GM21423 (cell line): ENCODE data around the gene PPP1CB.
"Not testable (repeated sequence)": the region's sequence is repeated elsewhere in the genome, so short reads cannot be mapped to it uniquely, and the experiment has no call there.

Source experiments
- ATAC-seq: cut with Tn5 transposase; IDR thresholded peaks from one replicate; pipeline ENCODE4 v1.9.1; 2021; ENCODE audit warnings: mild to moderate bottlenecking, moderate library complexity; ENCODE audit not compliant: unreplicated experiment

The PPP1CB gene

DNA sequence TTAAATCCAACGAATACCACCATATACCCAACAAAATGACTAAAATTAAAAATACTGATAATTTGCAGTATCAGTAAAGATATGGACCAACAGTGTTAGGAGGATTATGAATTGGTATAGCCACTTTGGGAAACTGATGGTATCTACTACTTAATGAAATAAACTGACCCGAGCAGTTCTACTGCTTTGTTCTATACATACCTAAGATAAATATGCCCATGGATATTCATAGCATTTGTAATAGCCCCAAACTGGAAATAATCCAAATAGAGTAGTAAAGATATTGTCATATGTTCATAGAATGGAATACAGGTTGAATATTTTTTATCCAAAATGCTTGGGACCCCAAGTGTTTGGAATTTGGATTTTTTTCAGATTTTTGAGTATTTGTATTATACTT, 20.7 kb downstream of the PPP1CB start:
- no peak for ATAC-seq

DNA sequence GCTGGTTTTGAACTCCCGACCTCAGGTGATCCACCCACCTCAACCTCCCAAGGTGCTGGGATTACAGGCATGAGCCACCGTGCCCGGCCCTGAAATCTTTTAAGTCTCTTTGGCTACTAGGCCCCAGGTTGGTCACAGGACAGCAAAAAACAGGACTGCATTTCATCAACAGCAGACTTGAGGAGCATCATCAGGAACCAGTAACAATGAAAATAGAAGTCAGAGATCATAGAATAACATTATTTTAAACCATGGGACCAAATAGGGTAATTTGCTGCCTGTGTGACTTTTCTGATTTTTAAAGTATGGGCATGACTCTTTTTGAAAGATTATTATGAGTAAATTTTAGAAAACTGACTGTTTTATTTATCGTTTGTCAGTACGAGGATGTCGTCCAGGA, 24.8 kb downstream of the PPP1CB start:
- no peak for ATAC-seq

DNA sequence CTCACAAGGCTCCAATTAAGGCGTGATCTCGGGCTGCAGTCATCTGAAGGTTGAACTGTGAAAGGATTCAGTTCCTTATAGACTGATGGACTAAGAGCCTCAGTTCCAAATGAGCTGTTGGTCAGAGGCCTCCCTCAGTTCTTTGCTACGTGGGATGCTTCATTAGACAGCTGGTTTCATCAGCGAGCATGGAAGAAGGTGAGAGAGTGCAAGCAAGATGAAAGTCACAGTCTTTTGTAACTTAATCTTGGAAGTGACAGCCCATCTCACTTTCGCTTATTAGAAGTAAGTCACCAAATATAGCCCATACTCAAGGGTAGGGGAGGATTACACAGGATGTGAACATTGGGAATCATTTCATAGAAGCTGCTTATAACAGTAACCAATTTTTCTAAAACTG, 26.8 kb downstream of the PPP1CB start:
- ATAC-seq, result no peak

DNA sequence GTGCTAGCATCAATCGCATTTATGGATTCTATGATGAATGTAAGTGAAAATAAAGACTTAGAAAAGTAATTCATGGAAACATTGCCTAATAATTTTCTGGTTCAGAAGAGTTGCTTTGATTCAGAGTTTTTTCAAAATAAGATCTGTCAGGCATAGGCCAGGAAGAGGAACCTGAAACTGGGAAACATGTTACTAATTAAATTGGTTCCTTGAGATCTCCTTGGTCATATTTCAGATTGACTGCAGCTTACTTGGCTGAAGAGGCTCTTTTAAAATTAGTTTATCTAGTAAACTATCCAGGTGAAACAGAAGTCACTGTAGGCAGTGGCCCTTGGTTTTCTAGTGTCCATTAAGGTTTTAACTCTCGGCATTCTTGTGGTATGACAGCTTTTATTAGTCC, 27.4 kb downstream of the PPP1CB start:
- no peak for ATAC-seq

DNA sequence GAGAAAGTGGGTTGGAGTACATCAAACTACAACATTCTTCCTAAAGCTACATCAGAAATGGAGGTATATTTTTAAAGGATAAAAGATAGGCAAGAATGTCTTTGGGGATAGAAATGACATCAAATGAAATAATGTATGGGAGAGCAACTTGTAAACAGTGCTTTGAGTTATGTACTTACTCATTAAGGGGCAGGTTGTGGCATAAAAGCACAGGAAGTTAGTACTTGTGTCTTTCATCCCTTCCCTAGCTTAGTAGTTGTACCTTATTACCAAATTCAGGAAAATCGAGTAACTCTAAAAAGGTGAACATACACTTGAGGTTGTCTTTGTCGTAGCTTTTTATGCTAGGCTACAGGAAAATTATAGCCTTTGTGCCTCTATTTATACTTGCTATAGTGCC, 28.9 kb downstream of the PPP1CB start:
- ATAC-seq, result no peak

DNA sequence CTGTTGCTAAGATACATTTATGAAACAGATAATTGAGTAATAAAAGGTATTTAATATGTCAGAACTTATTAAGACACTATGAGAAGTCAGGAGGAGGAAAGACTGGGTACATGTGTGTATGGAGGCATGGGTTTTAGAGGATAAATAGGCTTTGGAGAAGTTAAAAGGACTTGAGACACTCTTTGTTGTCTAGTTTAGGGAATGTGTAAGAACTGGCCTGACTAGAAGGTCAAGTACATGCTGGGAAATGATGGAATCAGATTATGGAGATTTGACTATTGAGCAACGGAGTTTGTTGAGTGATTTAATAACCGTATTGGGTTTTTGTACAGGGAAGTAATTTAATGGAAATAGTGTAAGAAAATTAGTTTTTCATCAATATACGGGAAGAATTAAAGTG, 30.8 kb downstream of the PPP1CB start:
- ATAC-seq, result no peak

DNA sequence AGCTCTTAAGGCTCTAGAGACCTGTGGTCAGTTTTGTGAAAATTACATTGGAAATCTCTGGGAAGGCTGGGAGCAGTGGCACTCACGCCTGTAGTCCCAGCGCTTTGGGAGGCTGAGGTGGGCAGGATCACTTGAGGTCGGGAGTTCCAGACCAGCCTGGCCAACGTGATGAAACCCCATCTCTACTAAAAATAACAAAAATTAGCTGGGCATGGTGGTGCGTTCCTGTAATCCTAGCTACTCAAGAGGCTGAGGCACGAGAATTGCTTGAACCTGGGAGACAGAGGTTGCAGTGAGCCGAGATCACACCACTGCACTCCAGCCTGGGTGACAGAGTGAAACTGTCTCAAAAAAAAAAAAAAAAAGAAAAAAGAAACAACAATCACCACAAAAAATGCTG, 32.9 kb downstream of the PPP1CB start:
- ATAC-seq, result not testable (repeated sequence)

DNA sequence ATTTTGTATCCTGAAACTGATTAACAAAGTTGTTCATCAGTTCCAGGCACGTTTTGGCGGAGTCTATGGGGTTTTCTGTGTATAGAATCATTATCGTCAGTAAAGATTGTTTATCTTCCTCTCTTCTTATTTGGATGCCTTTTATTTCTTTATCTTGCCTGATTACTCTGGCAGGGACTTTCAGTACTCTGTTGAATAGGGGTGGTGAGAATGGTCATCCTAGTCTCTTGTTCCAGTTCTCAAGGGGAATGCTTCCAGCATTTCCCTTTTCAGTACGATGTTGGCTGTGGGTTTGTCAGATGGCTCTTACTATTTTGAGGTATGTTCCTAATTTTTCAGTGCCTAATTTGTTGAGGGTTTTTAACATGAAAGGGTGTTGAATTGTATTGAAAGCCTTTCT, 45.0 kb downstream of the PPP1CB start:
- ATAC-seq, result no peak

DNA sequence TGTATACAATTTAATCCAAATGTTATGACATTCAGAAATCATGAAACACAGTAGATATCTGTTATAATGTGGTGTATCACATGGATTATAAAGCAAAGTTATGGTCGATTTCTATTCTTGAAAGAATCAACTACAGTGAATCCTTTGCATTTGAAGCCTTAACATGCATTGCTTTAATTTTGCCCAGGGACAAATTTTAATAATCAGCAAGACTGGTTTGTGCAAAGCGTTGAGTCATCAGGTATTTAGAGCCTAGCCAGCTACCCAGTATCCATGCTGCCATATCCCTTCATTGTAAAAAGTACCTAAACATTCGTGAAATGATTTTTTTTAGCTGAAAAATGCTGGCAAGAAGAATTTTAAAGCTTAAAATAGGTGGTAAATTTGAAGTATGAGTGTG, 50.1 kb downstream of the PPP1CB start:
- no peak for ATAC-seq

DNA sequence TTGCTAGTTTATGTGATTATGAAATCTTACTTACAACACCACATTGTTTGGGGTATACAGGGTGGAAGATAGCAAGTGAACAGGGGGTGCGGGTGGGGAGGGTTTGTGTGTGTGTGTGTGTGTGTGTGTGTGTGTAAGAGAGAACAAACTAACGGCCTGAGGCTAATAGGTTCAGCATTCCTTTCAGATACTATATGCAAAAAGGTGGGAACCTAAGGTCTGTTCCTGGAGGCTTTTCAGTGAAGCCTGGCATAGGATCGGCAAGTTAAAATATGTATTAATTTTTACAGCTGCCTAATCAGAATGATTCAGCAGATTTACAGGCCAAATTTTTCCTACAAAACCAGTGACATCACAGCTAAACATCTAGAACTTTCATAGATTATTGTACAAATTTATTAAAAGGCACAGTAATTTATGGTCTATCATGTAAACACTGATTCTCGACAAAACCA, 51.4 kb downstream of the PPP1CB start:
- no peak for ATAC-seq

DNA sequence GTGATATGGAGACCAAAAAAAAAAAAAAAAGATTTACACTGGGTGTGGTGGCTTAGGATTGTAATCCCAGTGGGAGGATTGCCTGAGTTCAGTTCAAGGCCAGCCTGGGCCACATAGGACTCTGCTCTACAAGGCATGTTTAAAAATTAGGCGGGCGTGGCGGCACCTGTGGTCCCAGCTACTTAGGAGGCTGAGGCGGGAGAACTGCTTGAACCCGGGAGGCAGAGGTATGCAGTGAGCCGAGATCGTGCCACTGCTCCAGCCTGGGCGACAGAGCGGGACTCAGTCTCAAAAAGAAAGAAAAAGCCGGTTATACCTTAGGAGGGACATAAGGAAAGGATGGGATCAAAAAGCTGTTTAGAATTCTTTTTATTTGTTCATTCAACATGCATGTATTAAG, 58.3 kb downstream of the PPP1CB start:
- no peak for ATAC-seq

DNA sequence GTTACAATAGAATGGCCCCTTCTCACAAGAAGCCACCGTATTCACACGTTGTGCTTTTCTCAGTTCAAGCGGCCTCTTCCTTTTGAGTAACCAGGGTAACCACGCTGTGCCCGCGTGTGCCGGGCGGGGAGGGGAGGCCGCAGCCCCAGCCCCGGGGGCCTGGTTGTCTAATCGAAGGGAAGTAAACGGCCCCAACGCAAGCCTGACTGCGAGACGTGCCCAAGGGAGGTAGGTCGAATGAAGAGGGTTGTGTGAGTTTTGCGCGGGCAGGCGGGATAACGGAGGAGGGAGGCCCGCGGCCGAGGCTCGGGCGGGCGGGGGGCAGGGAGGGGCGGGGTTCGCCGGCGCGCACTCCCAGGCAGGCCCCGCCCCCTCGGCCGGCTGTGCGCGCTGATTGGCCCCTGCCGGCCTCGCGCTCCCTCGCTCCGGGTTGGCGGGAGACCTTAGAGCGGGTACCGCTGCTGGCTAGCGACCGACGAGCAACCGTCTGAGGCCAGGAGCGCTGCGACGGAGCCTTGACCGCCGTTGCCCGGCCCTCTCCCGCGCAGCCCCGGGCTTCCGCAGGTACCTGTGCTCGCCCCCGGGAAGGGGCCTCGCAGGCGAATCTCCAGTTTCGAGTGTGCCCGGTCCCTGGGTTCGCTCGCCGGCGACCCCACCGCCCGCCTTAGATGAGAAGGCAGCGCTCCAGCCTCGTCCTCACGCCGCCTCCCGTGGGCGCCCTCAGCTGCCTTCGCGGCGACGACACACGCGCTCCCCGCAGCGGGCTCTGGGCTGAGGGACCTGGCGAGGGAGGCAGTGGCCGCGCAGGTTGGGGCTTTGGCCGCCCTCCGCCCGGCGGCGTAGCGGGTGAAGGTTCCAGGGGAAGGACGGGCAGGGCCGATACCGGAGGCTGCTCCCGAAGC, 59.0 kb downstream of the PPP1CB start, which contains the start of gene SPDYA:
Gene SPDYA, plus strand, starts transcription at position 451 of the 902 bp plus-strand sequence. CDS start 5,181 bp downstream, outside the sequence.
- peak; percentile 87 for ATAC-seq

DNA sequence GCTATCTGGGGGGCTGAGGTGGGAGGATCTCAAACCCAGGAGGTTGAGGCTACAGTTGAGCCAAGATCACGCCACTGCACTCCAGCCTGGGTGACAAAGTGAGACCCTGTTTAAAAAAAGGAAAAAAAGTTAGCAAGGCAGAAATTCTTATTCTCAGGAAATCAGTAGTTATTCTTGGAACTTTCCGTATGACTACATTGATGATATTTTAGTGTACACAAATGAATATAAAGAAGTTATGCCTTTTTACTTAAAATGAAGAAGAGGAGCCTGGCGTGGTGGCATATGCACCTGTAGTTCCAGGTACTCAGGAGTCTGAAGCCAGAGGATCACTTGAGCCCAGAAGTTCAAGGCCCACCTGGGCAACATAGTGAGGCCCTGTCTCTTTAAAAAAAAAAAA, 66.4 kb downstream of the PPP1CB start:
- ATAC-seq, result no peak

DNA sequence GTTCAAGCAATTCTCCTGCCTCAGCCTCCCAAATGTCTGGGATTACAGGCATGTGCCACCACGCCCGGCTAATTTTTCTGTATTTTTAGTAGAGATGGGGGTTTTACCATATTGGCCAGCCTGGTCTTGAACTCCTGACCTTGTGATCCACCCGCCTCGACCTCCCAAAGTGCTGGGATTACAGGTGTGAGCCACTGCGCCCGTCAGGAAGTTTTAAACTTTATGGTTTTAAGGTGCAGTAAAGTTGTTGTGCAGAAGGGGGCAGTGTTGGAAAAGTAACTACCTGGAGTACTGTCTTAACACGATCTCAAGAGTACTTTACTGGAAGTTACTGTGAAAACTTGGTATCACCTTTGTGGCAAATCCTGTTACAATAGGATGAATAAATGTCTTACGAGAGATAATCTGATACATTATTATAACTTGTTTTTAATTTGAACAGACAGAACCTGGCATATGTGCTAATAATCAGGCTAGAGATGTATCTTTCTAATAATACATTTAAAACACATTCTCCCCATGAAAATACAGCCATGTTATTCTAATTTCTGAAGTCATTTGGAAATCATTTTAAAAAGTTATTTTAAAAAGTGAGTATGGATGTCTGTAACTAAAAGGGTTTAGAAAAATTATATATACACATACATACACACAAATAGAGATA, 69.8 kb downstream of the PPP1CB start:
- no peak for ATAC-seq

DNA sequence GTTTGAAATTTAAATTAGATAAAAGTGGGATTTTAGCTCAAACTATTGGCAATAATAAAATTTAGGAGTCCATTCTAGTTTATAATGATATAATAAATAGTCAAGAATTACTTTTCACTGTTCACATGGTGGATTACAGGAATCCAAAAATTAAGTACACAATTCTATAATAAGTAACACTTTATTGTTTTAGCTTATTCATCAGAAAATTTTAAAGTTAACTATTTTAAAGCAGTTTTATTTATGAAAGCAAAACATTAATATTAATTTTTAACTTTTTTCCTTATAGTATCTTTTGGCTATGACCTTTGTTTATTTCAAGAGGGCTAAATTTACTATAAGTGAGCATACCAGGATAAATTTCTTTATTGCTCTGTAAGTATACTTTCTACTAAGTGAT, 70.4 kb downstream of the PPP1CB start:
- ATAC-seq, result no peak

DNA sequence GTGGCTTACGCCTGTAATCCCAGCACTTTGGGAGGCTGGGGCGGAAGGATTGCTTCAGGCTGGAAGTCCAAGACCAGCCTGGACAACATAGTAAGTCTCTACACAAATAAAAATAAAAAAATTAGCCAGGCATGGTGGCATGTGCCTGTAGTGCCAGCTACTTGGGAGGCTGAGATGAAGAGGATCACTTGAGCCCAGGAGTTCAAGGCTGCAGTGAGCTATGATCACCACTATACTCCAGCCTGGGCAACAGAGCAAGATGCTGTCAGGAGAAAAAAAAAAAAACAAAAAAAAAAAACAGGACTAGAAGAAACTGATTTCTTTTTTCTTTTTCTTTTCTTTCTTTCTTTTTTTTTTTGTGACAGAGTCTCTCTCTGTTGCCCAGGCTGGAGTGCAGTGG, 72.6 kb downstream of the PPP1CB start:
- ATAC-seq, result no peak

DNA sequence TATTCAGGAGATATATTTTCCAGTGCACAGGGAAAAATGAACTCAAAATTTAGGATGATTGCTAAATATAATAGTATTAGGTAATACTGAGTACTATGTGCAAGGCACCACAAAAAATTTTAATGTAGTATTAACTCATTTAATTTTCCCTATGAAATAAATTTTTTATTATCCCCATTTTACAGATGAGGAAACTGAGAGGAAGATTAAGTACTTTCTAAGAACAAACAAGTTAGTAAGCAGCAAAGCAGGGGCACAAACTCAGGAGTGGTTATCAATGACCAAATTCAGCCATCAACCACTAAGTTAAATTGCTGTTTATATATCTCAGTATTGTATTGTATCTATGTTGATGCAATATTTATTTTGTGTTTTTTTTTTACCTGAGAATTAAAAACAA, 73.2 kb downstream of the PPP1CB start:
- no peak for ATAC-seq

DNA sequence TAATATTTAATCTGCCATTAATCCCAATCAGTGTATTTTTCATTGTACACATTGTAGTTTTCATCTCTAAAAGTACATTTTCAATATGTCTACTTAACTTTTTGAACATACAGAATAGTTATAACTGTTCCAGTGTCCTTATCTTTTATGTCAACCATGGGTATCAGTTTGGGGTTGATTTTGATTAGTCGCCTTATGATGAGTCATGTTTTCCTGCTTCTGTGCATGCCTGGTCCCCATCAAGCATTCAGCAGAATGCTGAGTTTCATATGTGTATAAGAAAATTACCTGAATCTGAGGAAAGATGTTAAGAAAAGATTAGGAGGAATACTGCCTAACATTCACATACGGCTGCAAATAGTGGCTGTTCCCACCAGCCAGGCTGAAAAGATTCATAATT, 76.8 kb downstream of the PPP1CB start:
- no peak for ATAC-seq

DNA sequence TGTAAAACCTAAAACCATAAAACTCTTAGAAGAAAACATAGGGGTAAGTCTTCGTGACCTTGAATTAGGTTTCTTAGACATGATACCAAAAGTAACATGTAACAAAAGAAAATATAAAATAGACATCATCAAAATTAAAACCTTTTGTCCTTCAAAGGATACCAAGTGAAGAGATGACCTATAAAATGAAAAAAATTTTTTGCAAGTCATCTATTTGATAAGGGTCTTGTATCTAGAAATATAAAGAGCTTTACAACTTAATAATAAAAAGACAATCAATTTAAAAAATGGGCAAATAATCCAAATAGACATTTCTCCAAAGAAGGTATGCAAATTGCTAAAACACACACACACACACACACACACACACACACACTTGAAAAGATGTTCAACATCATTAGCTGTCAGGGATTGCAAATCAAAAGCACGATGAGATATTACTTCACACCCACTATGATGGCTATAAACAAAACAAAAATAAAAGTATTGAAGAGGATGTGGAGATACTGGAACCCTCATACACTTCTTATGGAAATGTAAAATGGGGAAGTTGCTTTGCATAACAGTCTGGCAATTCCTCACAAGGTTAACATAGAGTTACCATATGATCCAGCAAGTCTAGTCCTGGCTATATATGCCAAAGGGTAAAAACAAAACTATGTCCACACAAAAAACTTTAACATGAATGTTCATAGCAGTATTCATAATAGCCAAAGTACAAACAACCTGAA, 82.3 kb downstream of the PPP1CB start:
- ATAC-seq, result no peak

DNA sequence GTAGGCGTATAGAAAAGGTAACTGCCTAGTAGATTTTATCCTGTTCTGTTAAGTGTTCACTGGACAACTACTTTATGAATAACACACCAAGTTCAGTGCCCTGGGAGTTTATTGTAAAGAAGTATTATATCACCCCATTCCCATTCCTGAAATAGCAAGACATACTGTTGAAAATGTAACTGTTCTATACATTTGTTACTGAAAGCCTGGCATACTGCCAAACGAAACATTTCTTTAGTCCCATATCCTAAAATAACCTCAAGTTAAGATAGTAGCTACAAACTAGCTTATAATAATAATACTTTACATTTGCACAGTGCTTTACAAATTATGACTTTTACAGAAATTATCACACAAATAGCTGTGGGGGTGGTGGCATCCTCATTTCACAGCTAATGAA, 84.2 kb downstream of the PPP1CB start:
- ATAC-seq, result no peak

DNA sequence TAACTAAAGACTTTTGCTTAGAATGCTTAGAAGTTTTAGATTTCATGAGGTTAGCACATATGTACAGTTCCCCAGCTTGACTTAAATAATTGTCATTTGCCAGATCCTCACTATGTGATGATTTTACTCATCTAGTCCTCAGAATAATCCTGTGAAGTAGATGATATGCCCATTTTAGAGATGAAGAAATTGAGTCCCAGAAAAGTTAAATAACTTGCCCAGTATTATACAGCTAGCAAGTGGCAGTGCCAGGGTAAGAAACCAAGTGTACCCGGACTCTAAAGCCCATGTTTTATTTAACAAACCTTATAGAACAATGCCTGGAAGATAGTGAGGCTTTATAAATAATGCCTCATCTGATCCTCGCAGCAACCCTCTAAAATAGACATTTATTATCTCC, 87.3 kb downstream of the PPP1CB start:
- ATAC-seq, result no peak

DNA sequence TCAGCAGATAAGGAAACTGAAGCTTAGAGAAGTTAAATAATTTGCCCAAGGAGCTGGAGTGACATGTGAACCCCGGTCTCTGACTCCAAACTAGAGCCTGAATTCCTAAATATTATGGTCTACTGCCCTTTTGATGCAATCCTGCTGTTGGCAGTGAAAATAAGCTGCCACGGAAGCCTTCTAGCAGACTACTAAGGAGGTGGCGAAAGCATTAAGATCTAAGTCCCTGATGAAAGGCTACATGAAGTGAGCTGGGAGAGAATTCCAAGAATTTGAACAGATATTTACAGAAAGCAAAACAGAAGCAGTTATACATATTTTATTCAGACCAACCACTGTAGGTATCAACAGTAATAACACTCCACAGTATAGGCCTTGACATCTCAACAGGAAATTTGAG, 90.4 kb downstream of the PPP1CB start:
- no peak for ATAC-seq
